ENCODE measurements around the gene OR2M7. TPM values are rescaled to one million over a fixed set of nuclear protein-coding genes. Genes with fewer than 3 reads are reported as not detected.
"Not testable (repeated sequence)": the region's sequence is repeated elsewhere in the genome, so short reads cannot be mapped to it uniquely, and the experiment has no call there.

OR2M7 gene
- total RNA-seq, 3 donors from 2014 or later: not detected

- H3K27ac ChIP-seq: no peak overlapping the region
- intact Hi-C loops (cut with DNase I; ENCODE audit: low total_unique reads): no loop called here
- H3K4me3 ChIP-seq: no peak overlapping the region
- H3K4me1 ChIP-seq: no peaks in the 10 kb centered on the region
- no peaks in the 10 kb centered on the region for H3K36me3 ChIP-seq
- H3K9me3 ChIP-seq: peaks cover 0 to 5% of the 10 kb centered on the region in 2 donors
- no peak for DNase-seq (ENCODE audit: low spot score in 2 of 2)
- TF ChIP-seq CTCF (IDR thresholded peaks at IDR 0.05) (no peak), POLR2A (IDR thresholded peaks at IDR 0.05) (no peak), POLR2AphosphoS5 (IDR thresholded peaks at IDR 0.05) (no peak)
- no peaks in the 10 kb centered on the region for H3K27me3 ChIP-seq
Measured at GRCh38 chr1:248359415-248359814, 35.0 kb upstream of the OR2M7 start.

- intact Hi-C loops (cut with DNase I; ENCODE audit: low total_unique reads): no loop called here
- no peak for DNase-seq (ENCODE audit: low spot score in 2 of 2)
- H3K9me3 ChIP-seq: no peaks in the 10 kb centered on the region
- no peaks in the 10 kb centered on the region for H3K27me3 ChIP-seq
- no peak within 1 kb of the TSS for H3K4me3 ChIP-seq
- H3K4me1 ChIP-seq: no peaks in the 10 kb centered on the region
- H3K36me3 ChIP-seq: no peaks in the 10 kb centered on the region
- H3K27ac ChIP-seq: no peak within 1 kb of the TSS
- no peak for TF ChIP-seq CTCF (IDR thresholded peaks at IDR 0.05)
- no peak for TF ChIP-seq POLR2A (IDR thresholded peaks at IDR 0.05)
- TF ChIP-seq POLR2AphosphoS5 (IDR thresholded peaks at IDR 0.05): no peak
Measured at GRCh38 chr1:248348475-248348874, 24.1 kb upstream of the OR2M7 start, which contains the start of gene OR14C36. Gene OR14C36 (plus strand): TSS chr1:248348775. CDS start chr1:248348775, 0 bp downstream.

- Histone ChIP-seq H3K4me1 (no peaks in the 10 kb centered on the region), H3K27me3 (no peaks in the 10 kb centered on the region), H3K9me3 (no peaks in the 10 kb centered on the region), H3K4me3 (no peak overlapping the region), H3K36me3 (no peaks in the 10 kb centered on the region), H3K27ac (no peak overlapping the region)
- intact Hi-C loops (cut with DNase I; ENCODE audit: low total_unique reads): no loop called here
- TF ChIP-seq POLR2A (IDR thresholded peaks at IDR 0.05): no peak
- TF ChIP-seq CTCF (IDR thresholded peaks at IDR 0.05): no peak
- no peak for TF ChIP-seq POLR2AphosphoS5 (IDR thresholded peaks at IDR 0.05)
- no peak for DNase-seq (ENCODE audit: low spot score in 2 of 2)
Measured at GRCh38 chr1:248343451-248343850, 19.1 kb upstream of the OR2M7 start.

GRCh38 chr1:248316796-248317195, 7.6 kb downstream of the OR2M7 start:
- H3K27ac ChIP-seq: no peak overlapping the region
- H3K4me3 ChIP-seq: no peak overlapping the region
- no peaks in the 10 kb centered on the region for H3K27me3 ChIP-seq
- intact Hi-C loops (cut with DNase I; ENCODE audit: low total_unique reads): no loop called here
- no peaks in the 10 kb centered on the region for H3K4me1 ChIP-seq
- no peak for TF ChIP-seq POLR2AphosphoS5 (IDR thresholded peaks at IDR 0.05)
- H3K36me3 ChIP-seq: no peaks in the 10 kb centered on the region
- peaks cover 2 to 24% of the 10 kb centered on the region in 2 donors for H3K9me3 ChIP-seq
- DNase-seq (ENCODE audit: low spot score in 2 of 2): no peak

- DNase-seq (ENCODE audit: low spot score in 2 of 2); H3K27ac ChIP-seq; H3K9me3 ChIP-seq; H3K27me3 ChIP-seq; H3K4me3 ChIP-seq; intact Hi-C loops (cut with DNase I; ENCODE audit: low total_unique reads); H3K36me3 ChIP-seq; H3K4me1 ChIP-seq: not testable (repeated sequence)
Measured at GRCh38 chr1:248306740-248307139, 17.6 kb downstream of the OR2M7 start.

GRCh38 chr1:248306103-248306502, 18.3 kb downstream of the OR2M7 start:
- H3K4me3 ChIP-seq: no peak overlapping the region
- TF ChIP-seq CTCF (IDR thresholded peaks at IDR 0.05): no peak
- no peak for TF ChIP-seq POLR2A (IDR thresholded peaks at IDR 0.05)
- no peak for TF ChIP-seq POLR2AphosphoS5 (IDR thresholded peaks at IDR 0.05)
- no peaks in the 10 kb centered on the region for H3K4me1 ChIP-seq
- intact Hi-C loops (cut with DNase I; ENCODE audit: low total_unique reads): no loop called here
- no peak for DNase-seq (ENCODE audit: low spot score in 2 of 2)
- H3K27ac ChIP-seq: no peak overlapping the region
- no peaks in the 10 kb centered on the region for H3K36me3 ChIP-seq
- H3K27me3 ChIP-seq: no peaks in the 10 kb centered on the region
- H3K9me3 ChIP-seq: no peaks in the 10 kb centered on the region

GRCh38 chr1:248305672-248306071, 18.7 kb downstream of the OR2M7 start:
- intact Hi-C loops (cut with DNase I; ENCODE audit: low total_unique reads); DNase-seq (ENCODE audit: low spot score in 2 of 2); H3K27ac ChIP-seq; H3K9me3 ChIP-seq; H3K4me1 ChIP-seq; H3K27me3 ChIP-seq; H3K4me3 ChIP-seq; H3K36me3 ChIP-seq: not testable (repeated sequence)

All from breast epithelium (tissue), 4 donors.